Measurements from ENCODE around the gene ACTL10. TPM values are rescaled to one million over a fixed set of nuclear protein-coding genes. Genes with fewer than 3 reads are reported as not detected.

ACTL10 gene
- total RNA-seq, 1 experiment from 2014 or later = 10.2 TPM

DNA sequence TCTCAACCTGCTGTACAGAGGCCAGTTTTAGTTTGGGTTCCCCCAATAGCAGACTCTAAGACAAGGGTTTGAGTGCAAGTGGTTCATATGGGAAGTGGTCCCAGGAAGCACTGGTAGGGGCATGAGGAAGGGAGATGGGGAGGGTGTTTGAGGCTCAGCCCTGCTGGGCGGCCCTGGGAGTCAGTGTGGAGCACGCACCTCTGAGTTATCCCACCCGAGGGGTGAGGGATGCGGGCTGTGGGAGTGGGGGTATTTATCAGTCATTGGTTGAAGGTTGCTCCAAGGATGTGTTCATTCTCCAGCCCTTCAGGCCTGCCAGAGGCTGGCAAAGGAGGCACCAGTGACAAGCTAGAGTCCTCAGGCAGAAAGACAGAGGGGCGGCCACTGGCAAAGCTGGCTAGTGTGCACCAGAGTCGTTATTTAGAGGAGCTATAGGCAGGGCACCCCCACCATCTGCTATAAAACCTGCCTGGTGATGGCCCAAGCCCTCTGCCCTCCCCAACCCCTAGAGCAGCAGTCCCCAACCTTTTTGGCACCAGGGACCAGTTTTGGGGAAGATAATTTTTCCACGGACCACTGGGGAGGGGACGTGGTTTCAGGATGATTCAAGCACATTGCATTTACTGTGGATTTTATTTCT, 36.9 kb downstream of the ACTL10 start:
- in situ Hi-C loops (cut with HindIII; ENCODE audit: low pct_unique_long_range_greater_than_20kb, low sequenced_read_pairs) = no loop called here
- no peak for DNase-seq (ENCODE audit: low read depth)

DNA sequence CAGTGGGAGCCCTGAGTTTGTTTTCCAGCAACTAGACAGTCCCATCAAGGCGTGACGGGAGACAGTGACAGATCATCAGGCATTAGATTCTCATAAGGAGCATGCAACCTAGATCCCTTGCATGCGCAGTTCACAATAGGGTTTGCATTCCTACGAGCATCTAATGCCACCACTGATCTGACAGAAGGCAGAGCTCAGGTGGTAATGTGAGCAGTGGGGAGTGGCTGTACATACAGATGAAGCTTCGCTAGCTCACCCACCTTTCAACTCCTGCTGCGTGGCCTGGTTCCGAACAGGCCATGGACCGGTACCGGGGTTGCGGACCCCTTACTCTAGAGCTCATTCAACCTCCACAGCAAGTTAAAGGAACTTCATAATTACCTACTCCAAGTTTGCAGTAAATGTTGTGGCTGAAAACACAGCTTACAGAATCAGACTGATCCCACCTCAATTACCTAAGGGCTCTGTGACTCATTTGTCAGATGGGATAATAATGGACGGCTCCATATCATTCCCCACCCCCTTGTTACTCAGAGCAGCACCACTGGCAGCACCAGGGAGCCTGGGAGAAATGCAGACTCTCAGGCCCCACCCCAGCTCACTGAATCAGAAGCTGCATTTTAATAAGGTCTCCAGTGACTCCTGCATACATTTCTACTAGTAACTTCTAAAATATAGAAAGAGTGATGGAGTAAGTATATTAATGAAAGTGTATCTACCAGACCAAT, 37.6 kb downstream of the ACTL10 start:
- in situ Hi-C loops (cut with HindIII; ENCODE audit: low pct_unique_long_range_greater_than_20kb, low sequenced_read_pairs) = no loop called here
- peak; percentile 40 for DNase-seq (ENCODE audit: low read depth)

DNA sequence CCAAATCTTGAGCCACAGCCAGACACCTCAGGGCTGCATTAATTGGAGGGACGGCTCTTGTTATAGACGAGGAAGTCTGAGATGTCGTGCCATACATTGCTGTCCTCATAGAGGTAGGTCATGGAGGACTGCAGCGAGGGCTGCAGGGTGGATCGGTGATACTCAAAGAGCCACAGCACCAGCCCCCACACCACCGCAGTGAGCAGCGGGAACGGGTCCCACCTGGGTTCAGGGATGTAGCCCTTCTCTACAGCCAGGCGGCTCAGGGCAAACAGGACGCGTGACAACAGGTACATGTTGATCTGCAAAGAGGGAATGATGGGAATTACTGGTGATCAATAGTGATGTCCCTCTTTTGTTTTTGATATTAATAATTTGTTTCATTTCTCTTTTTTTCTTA, 40.9 kb downstream of the ACTL10 start:
- in situ Hi-C loops (cut with HindIII; ENCODE audit: low pct_unique_long_range_greater_than_20kb, low sequenced_read_pairs) = no loop called here
- no peak for DNase-seq (ENCODE audit: low read depth)

DNA sequence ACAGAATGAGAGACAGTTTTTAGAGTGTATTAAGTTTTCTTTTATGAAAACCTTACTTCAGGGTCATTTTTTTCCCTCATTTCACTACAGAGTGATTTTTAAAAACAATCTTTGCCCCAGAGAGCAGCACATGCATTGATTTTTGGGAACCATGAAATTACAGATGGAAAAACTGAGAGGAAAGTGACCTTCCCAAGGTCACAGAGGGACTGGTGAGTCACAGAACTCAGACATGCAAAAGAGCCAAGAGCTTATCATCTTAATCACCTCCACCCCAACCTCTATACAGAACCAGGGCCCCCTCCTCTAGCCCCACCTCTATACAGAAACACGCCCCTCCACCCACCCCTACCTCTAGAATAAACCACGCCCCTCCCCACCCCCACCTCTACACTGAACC, 42.7 kb downstream of the ACTL10 start:
- in situ Hi-C loops (cut with HindIII; ENCODE audit: low pct_unique_long_range_greater_than_20kb, low sequenced_read_pairs) = no loop called here
- no peak for DNase-seq (ENCODE audit: low read depth)

- DNase-seq (ENCODE audit: low read depth) = no peak
- in situ Hi-C loops (cut with HindIII; ENCODE audit: low pct_unique_long_range_greater_than_20kb, low sequenced_read_pairs) = no loop called here
Measured at GRCh38 chr20:33709905-33710541, 43.3 kb downstream of the ACTL10 start.

GRCh38 chr20:33710681-33711445, 44.1 kb downstream of the ACTL10 start:
- no peak for DNase-seq (ENCODE audit: low read depth)
- in situ Hi-C loops (cut with HindIII; ENCODE audit: low pct_unique_long_range_greater_than_20kb, low sequenced_read_pairs) = no loop called here

DNA sequence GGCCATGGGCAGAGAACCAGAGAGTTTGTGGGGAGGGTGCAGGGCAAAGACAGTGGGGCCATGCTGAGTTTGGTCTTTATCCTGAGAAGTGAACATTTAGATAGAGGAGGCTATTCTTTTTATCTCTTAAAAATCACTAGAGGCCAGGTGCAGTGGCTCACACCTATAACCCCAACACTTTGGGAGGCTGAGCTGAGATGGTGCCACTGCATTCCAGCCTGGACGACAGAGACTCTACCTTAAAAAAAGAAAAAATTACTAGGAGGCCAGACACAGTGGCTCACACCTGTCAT, 44.6 kb downstream of the ACTL10 start:
- in situ Hi-C loops (cut with HindIII; ENCODE audit: low pct_unique_long_range_greater_than_20kb, low sequenced_read_pairs) = no loop called here
- DNase-seq (ENCODE audit: low read depth) = no peak

GRCh38 chr20:33713865-33714367, 47.2 kb downstream of the ACTL10 start:
- in situ Hi-C loops (cut with HindIII; ENCODE audit: low pct_unique_long_range_greater_than_20kb, low sequenced_read_pairs) = no loop called here
- DNase-seq (ENCODE audit: low read depth) = no peak

- in situ Hi-C loops (cut with HindIII; ENCODE audit: low pct_unique_long_range_greater_than_20kb, low sequenced_read_pairs) = no loop called here
- DNase-seq (ENCODE audit: low read depth) = no peak
Measured at GRCh38 chr20:33716498-33716897, 49.8 kb downstream of the ACTL10 start.

Other genes with a start within 250 kb of the ACTL10 start
- 49.5 and 52.1 TPM in 2 replicates for gene SNTA1, start 223.2 kb upstream of the ACTL10 start, total RNA-seq (2014; rRNA removed; shearing (Covaris generic); ENCODE audit: low replicate concordance)
- 51.9 and 56.1 TPM in 2 replicates for gene CBFA2T2, start 176.8 kb upstream of the ACTL10 start, total RNA-seq (2014; rRNA removed; shearing (Covaris generic); ENCODE audit: low replicate concordance)
- 0.44 TPM in 1 of 2 replicates, not detected in the other for gene C20orf144, start 4.6 kb upstream of the ACTL10 start, total RNA-seq (2014; rRNA removed; shearing (Covaris generic); ENCODE audit: low replicate concordance)
- gene NECAB3, start 7.5 kb downstream of the ACTL10 start, total RNA-seq (2014; rRNA removed; shearing (Covaris generic); ENCODE audit: low replicate concordance) = 30.2 and 96.4 TPM in 2 replicates
- 45.9 and 60.9 TPM in 2 replicates for gene E2F1, start 19.4 kb downstream of the ACTL10 start, total RNA-seq (2014; rRNA removed; shearing (Covaris generic); ENCODE audit: low replicate concordance)
- 3.3 and 4.9 TPM in 2 replicates for gene PXMP4, start 53.4 kb downstream of the ACTL10 start, total RNA-seq (2014; rRNA removed; shearing (Covaris generic); ENCODE audit: low replicate concordance)
- gene ZNF341, start 65.1 kb downstream of the ACTL10 start, total RNA-seq (2014; rRNA removed; shearing (Covaris generic); ENCODE audit: low replicate concordance) = 0.64 and 1.1 TPM in 2 replicates
- 151 and 167 TPM in 2 replicates for gene CHMP4B, start 144.4 kb downstream of the ACTL10 start, total RNA-seq (2014; rRNA removed; shearing (Covaris generic); ENCODE audit: low replicate concordance)

All from Caki2 (cell line).